ENCODE measurements around the gene OXLD1. TPM values are rescaled to one million over a fixed set of nuclear protein-coding genes. Genes with fewer than 3 reads are reported as not detected.
"Not testable (repeated sequence)": the region's sequence is repeated elsewhere in the genome, so short reads cannot be mapped to it uniquely, and the experiment has no call there.

The OXLD1 gene

GRCh38 chr17:81621494-81622130, 44.8 kb downstream of the OXLD1 start:
- Histone ChIP-seq H3K36me3 (ENCODE audit: insufficient read depth, low read length) (peaks cover 58% of the 10 kb centered on the region), H3K27me3 (ENCODE audit: control insufficient read depth, insufficient read depth, low read length) (no peaks in the 10 kb centered on the region), H3K9ac (ENCODE audit: low read depth, low read length) (no peak overlapping the region), H3K9me3 (replicated peaks; ENCODE audit: low read length) (no peaks in the 10 kb centered on the region), H3K4me2 (ENCODE audit: low read length) (no peak overlapping the region), H3K4me1 (ENCODE audit: control insufficient read depth, insufficient read depth, low read length) (no peaks in the 10 kb centered on the region), H3K4me3 (ENCODE audit: low read length) (no peak overlapping the region)

GRCh38 chr17:81618307-81618706, 48.1 kb downstream of the OXLD1 start:
- not testable (repeated sequence) for H3K27me3 ChIP-seq (ENCODE audit: control insufficient read depth, insufficient read depth, low read length); H3K4me3 ChIP-seq (ENCODE audit: low read length); H3K9ac ChIP-seq (ENCODE audit: low read depth, low read length); H3K4me2 ChIP-seq (ENCODE audit: low read length); H3K9me3 ChIP-seq (replicated peaks; ENCODE audit: low read length)
- peaks cover 49% of the 10 kb centered on the region for H3K36me3 ChIP-seq (ENCODE audit: insufficient read depth, low read length)
- H3K4me1 ChIP-seq (ENCODE audit: control insufficient read depth, insufficient read depth, low read length) = peaks cover 15% of the 10 kb centered on the region

GRCh38 chr17:81616877-81617276, 49.5 kb downstream of the OXLD1 start:
- Histone ChIP-seq H3K9me3 (replicated peaks; ENCODE audit: low read length) (no peaks in the 10 kb centered on the region), H3K36me3 (ENCODE audit: insufficient read depth, low read length) (peaks cover 53% of the 10 kb centered on the region), H3K4me1 (ENCODE audit: control insufficient read depth, insufficient read depth, low read length) (peaks cover 15% of the 10 kb centered on the region), H3K9ac (ENCODE audit: low read depth, low read length) (no peak overlapping the region), H3K27me3 (ENCODE audit: control insufficient read depth, insufficient read depth, low read length) (no peaks in the 10 kb centered on the region), H3K4me3 (ENCODE audit: low read length) (no peak overlapping the region), H3K4me2 (ENCODE audit: low read length) (no peak overlapping the region)

GRCh38 chr17:81615401-81615930, 50.9 kb downstream of the OXLD1 start:
- peaks cover 15% of the 10 kb centered on the region for H3K4me1 ChIP-seq (ENCODE audit: control insufficient read depth, insufficient read depth, low read length)
- H3K4me2 ChIP-seq (ENCODE audit: low read length) = no peak overlapping the region
- H3K4me3 ChIP-seq (ENCODE audit: low read length) = no peak overlapping the region
- no peaks in the 10 kb centered on the region for H3K27me3 ChIP-seq (ENCODE audit: control insufficient read depth, insufficient read depth, low read length)
- no peaks in the 10 kb centered on the region for H3K9me3 ChIP-seq (replicated peaks; ENCODE audit: low read length)
- H3K9ac ChIP-seq (ENCODE audit: low read depth, low read length) = no peak overlapping the region
- H3K36me3 ChIP-seq (ENCODE audit: insufficient read depth, low read length) = peaks cover 39% of the 10 kb centered on the region

Small RNA genes within 50 kb of the gene (small RNA-seq; reads per million reads assigned to genes)
- gene MIR6786 = not detected
